ENCODE data around the gene FAM120A. TPM values are rescaled to one million over a fixed set of nuclear protein-coding genes. Genes with fewer than 3 reads are reported as not detected.

The FAM120A gene
- total RNA-seq, 2 donors from 2014 or later: 56.8 to 77.5 TPM

GRCh38 chr9:93458712-93459111, 7.2 kb downstream of the FAM120A start:
- WGBS, 2 donors: 81 to 86% methylated on average over 4 of the region's 4 CpGs
- intact Hi-C loops (cut with DNase I): loop anchor here (10.0 kb wide), 1 partner anchor 274 kb away; the partner anchor contains the start of gene WNK2

GRCh38 chr9:93459432-93459847, 8.0 kb downstream of the FAM120A start:
- Histone ChIP-seq H3K27me3 (no peaks in the 10 kb centered on the region), H3K4me3 (no peak overlapping the region), H3K27ac (no peak overlapping the region), H3K36me3 (replicated peaks in 1 of 2; ENCODE audit: insufficient read depth in 1 of 2, low read depth in 2 of 2) (no peaks in the 10 kb centered on the region), H3K4me1 (peaks cover 68% of the 10 kb centered on the region), H3K9me3 (no peaks in the 10 kb centered on the region)
- DNase-seq (no peak), ATAC-seq (no peak)
- intact Hi-C loops (cut with DNase I): loop anchor here (10.0 kb wide), 1 partner anchor 275 kb away; the partner anchor contains the start of gene WNK2
- TF ChIP-seq CTCF (IDR thresholded peaks at IDR 0.05): no peak
- TF ChIP-seq POLR2A (IDR thresholded peaks at IDR 0.05): no peak

More at GRCh38 chr9:93458712-93459111, 7.2 kb downstream of the FAM120A start:
- peaks cover 66% of the 10 kb centered on the region for H3K4me1 ChIP-seq
- no peaks in the 10 kb centered on the region for H3K9me3 ChIP-seq
- DNase-seq: no peak
- no peak overlapping the region for H3K4me3 ChIP-seq
- ATAC-seq: no peak
- no peaks in the 10 kb centered on the region for H3K36me3 ChIP-seq (replicated peaks in 1 of 2; ENCODE audit: insufficient read depth in 1 of 2, low read depth in 2 of 2)
- TF ChIP-seq CTCF (IDR thresholded peaks at IDR 0.05) (no peak), POLR2A (IDR thresholded peaks at IDR 0.05) (no peak)
- H3K27me3 ChIP-seq: no peaks in the 10 kb centered on the region
- H3K27ac ChIP-seq: no peak overlapping the region

DNA sequence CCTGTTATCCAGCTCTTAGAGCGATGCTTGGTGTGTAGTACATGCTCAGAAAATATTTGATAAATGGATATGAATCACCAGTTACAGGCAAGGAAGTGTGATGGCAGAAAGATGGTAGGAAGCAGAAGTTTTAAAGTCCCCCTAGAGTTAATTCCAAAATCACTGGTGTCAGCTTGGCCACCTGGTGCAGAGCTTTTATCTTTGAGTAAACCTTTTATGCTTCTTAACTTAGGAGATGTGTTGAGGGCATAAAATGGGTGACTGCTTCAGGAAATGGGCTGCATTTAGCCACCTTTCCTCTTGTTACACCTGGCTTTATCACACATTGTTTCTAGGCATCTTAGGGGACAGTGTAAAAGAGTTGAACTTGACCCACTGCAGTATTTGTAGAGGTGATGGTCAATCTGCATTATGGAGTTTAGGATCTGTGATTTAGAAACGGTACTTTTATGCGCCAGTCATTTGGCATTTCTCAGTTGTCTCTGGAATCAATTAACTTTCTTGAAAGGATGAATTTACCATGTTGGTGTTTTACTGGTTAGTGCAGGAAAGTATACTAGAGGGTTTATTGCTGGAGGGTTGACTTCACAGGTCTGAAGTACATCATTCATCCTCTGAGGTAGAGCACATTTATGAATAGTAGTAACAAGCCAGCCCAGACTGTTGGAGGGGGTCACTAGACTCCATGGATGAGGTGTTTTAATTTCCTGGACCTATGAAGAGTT, 9.4 kb downstream of the FAM120A start:
- no peak for TF ChIP-seq CTCF (IDR thresholded peaks at IDR 0.05)
- TF ChIP-seq POLR2A (IDR thresholded peaks at IDR 0.05): no peak
- intact Hi-C loops (cut with DNase I): no loop called here
- Histone ChIP-seq H3K27me3 (no peaks in the 10 kb centered on the region), H3K9me3 (no peaks in the 10 kb centered on the region), H3K4me3 (no peak overlapping the region), H3K27ac (no peak overlapping the region), H3K4me1 (peaks cover 69% of the 10 kb centered on the region), H3K36me3 (replicated peaks in 1 of 2; ENCODE audit: insufficient read depth in 1 of 2, low read depth in 2 of 2) (no peaks in the 10 kb centered on the region)
- DNase-seq (no peak), ATAC-seq (no peak)
- WGBS, 2 donors: 81 to 85% methylated on average over 3 of the region's 3 CpGs

DNA sequence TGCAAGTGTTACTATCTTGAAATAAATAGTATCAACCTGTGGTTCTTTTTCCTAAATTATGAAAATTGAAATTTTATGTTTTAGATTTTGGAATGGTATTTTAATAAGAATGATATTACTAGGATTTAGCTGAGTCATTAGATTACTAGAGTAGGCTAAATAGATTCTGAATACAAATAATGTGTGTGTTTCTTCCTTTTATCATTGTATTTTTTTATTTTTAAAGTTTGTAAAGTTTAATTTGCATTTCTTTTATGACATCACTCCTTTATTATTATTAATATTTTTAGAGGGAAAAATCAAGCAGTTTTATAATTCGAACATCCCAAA, 9.9 kb downstream of the FAM120A start:
- intact Hi-C loops (cut with DNase I): no loop called here
- Histone ChIP-seq H3K27ac (no peak overlapping the region), H3K36me3 (replicated peaks in 1 of 2; ENCODE audit: insufficient read depth in 1 of 2, low read depth in 2 of 2) (no peaks in the 10 kb centered on the region), H3K27me3 (no peaks in the 10 kb centered on the region), H3K4me3 (no peak overlapping the region), H3K4me1 (peaks cover 69% of the 10 kb centered on the region), H3K9me3 (no peaks in the 10 kb centered on the region)
- DNase-seq: no peak
- WGBS, 2 donors: 91 to 100% methylated on average over 1 of the region's 1 CpG
- no peak for TF ChIP-seq POLR2A (IDR thresholded peaks at IDR 0.05)
- TF ChIP-seq CTCF (IDR thresholded peaks at IDR 0.05): no peak
- ATAC-seq: no peak

DNA sequence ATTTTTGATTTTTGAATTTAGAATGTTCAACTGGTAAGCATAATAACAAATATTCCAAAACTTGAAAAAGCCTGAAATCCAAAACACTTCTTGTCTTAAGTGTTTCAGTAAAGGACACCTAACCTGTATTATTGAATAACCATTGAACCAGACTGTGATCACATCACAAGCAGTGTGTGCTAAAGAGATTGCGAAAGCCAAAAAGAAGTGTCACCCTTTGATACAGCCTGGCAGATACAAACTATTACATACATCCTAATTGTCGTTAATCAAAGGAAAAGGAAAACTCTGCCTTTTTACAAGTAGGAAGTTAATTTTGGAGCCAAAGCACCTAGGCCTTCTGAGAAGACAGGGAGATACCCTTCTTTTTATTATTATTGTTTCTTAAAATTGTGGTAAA, 10.3 kb downstream of the FAM120A start:
- Histone ChIP-seq H3K4me3 (no peak overlapping the region), H3K27ac (no peak overlapping the region), H3K9me3 (no peaks in the 10 kb centered on the region), H3K4me1 (peaks cover 69% of the 10 kb centered on the region), H3K36me3 (replicated peaks in 1 of 2; ENCODE audit: insufficient read depth in 1 of 2, low read depth in 2 of 2) (no peaks in the 10 kb centered on the region), H3K27me3 (no peaks in the 10 kb centered on the region)
- no peak for ATAC-seq
- intact Hi-C loops (cut with DNase I): no loop called here
- no peak for DNase-seq
- no peak for TF ChIP-seq POLR2A (IDR thresholded peaks at IDR 0.05)
- TF ChIP-seq CTCF (IDR thresholded peaks at IDR 0.05): no peak
- WGBS, 2 donors: 78 to 86% methylated on average over 2 of the region's 2 CpGs

Data from body of pancreas (tissue), 4 donors.